OCI-LY3 (cell line): ENCODE data around the gene BRPF1.

ENCODE experiments used
- H2AFZ ChIP-seq: fragments of 200-600, 300-600 bp; shearing (Covaris generic); 2 replicates; pipeline ENCODE4 v1.6.0; 2014; ENCODE audit warnings: antibody characterized with exemption, low read depth, low read length
- H3K27ac ChIP-seq: fragments of 200-600, 300-600 bp; sonication (generic); 2 replicates; pipeline ENCODE4 v1.5.1; 2014; ENCODE audit warnings: mild to moderate bottlenecking, low read length, moderate library complexity, mixed read lengths
- H3K27me3 ChIP-seq: fragments of 200-600, 300-600 bp; sonication (generic); 2 replicates; pipeline ENCODE4 v1.6.1; 2014; ENCODE audit warnings: low read depth, low read length, mixed read lengths
- H3K36me3 ChIP-seq: fragments of 200-600, 300-600 bp; sonication (generic); replicated peaks from 2 replicates; pipeline ENCODE3; 2014; ENCODE audit warnings: low read depth, low read length, mixed read lengths
- H3K4me1 ChIP-seq: fragments of 300-600, 200-600 bp; sonication (generic); 2 replicates; pipeline ENCODE4 v1.6.1; 2014; ENCODE audit warnings: low read length, mixed read lengths
- H3K4me2 ChIP-seq: fragments of 200-600, 300-600 bp; sonication (generic); 2 replicates; pipeline ENCODE4 v1.6.1; 2014; ENCODE audit warnings: low read length, mixed read lengths
- H3K4me3 ChIP-seq: fragments of 300-600, 200-600 bp; sonication (generic); 2 replicates; pipeline ENCODE4 v1.5.1; 2014; ENCODE audit warnings: antibody characterized with exemption, mild to moderate bottlenecking, low read length, moderate library complexity
- H3K79me2 ChIP-seq: fragments of 300-600, 200-600 bp; shearing (Covaris generic); 2 replicates; pipeline ENCODE4 v1.6.1; 2014; ENCODE audit warnings: mild to moderate bottlenecking, low read length, mixed read lengths
- H3K9ac ChIP-seq: fragments of 300-600, 200-600 bp; shearing (Covaris generic); 2 replicates; pipeline ENCODE4 v1.6.0; 2014; ENCODE audit warnings: mild to moderate bottlenecking, low read length, moderate library complexity
- H3K9me3 ChIP-seq: fragments of 200-600, 300-600 bp; shearing (Covaris generic); 2 replicates; pipeline ENCODE4 v1.6.1; 2014; ENCODE audit warnings: low read length, mixed read lengths; ENCODE audit not compliant: insufficient read depth
- H4K20me1 ChIP-seq: fragments of 200-600, 300-600 bp; sonication (generic); 2 replicates; pipeline ENCODE4 v1.6.1; 2016; ENCODE audit warnings: low read length, mixed read lengths; ENCODE audit not compliant: insufficient read depth
- CTCF ChIP-seq: fragments of 200-600, 300-600 bp; sonication (generic); IDR thresholded peaks from 2 replicates; pipeline ENCODE4 v1.5.1; 2014; ENCODE audit warnings: antibody characterized with exemption, low read length, low read depth
- EZH2phosphoT487 ChIP-seq: fragments of 200-600 bp; shearing (Covaris generic); IDR thresholded peaks from 2 replicates; pipeline ENCODE4 v1.6.1; 2018; ENCODE audit warnings: antibody characterized with exemption, mixed run types, low read depth

The BRPF1 gene

DNA sequence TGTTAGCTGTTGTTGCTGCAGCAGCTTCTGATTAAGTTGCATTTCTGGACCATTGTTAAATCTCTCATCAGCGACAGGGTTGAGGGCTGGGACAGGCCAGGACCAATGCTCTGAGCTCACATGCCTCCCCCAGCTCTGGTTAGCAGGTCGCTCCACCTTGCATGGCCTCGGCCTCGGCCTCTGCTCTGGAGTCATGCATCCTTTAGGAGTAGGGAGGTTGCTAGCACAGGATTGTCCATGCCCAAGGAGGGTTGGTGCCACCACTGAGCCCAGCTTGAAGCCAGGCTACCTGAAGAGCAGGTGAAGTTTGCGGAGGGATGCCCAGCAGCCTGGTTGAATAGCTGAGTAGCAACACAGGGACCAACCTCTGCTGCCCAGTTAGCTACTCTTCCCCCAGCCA, 39.1 kb upstream of the BRPF1 start:
- Histone ChIP-seq H3K9me3 (no peaks in the 10 kb centered on the region), H3K79me2 (no peaks in the 10 kb centered on the region), H3K27ac (no peak overlapping the region), H3K27me3 (no peaks in the 10 kb centered on the region), H3K4me1 (peaks cover 10% of the 10 kb centered on the region), H3K4me3 (no peak overlapping the region), H2AFZ (no peak overlapping the region), H4K20me1 (no peaks in the 10 kb centered on the region), H3K4me2 (no peak overlapping the region), H3K36me3 (peaks cover 70% of the 10 kb centered on the region), H3K9ac (no peak overlapping the region)
- TF ChIP-seq EZH2phosphoT487 (no peak), CTCF (no peak)

GRCh38 chr3:9695345-9695744, 36.2 kb upstream of the BRPF1 start:
- no peaks in the 10 kb centered on the region for H3K27me3 ChIP-seq
- H3K4me2 ChIP-seq: no peak overlapping the region
- no peak overlapping the region for H3K4me3 ChIP-seq
- H3K79me2 ChIP-seq: no peaks in the 10 kb centered on the region
- no peaks in the 10 kb centered on the region for H3K9me3 ChIP-seq
- peaks cover 62% of the 10 kb centered on the region for H3K36me3 ChIP-seq
- H2AFZ ChIP-seq: no peak overlapping the region
- H4K20me1 ChIP-seq: no peaks in the 10 kb centered on the region
- H3K27ac ChIP-seq: no peak overlapping the region
- no peak overlapping the region for H3K9ac ChIP-seq
- H3K4me1 ChIP-seq: peaks cover 10% of the 10 kb centered on the region
- no peak for TF ChIP-seq EZH2phosphoT487
- TF ChIP-seq CTCF: no peak

DNA sequence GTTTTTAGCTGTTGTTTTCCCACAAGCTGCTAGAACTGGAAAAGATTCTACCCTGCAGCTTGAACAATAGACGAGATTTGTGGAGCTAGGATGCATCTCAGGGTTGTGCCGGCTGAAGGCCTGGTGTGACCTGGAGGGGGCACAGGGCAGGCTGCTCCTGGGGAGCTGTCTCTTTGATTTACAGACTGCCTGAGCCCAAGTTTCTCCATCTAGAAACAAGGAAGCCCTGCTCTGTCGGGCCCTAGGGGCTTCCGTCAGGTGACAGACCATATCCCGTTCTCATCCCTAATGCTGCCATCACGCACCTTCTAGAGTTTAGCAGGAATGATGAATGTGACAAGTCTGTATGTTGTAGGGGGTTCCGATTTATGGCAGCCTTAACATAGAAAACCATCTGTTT, 35.8 kb upstream of the BRPF1 start:
- Histone ChIP-seq H3K27me3 (no peaks in the 10 kb centered on the region), H3K27ac (no peak overlapping the region), H3K4me1 (peaks cover 6% of the 10 kb centered on the region), H2AFZ (no peak overlapping the region), H3K79me2 (no peaks in the 10 kb centered on the region), H3K36me3 (peaks cover 59% of the 10 kb centered on the region), H3K4me3 (no peak overlapping the region), H3K9ac (no peak overlapping the region), H3K4me2 (no peak overlapping the region), H4K20me1 (no peaks in the 10 kb centered on the region), H3K9me3 (no peaks in the 10 kb centered on the region)
- no peak for TF ChIP-seq EZH2phosphoT487
- no peak for TF ChIP-seq CTCF

- no peak overlapping the region for H2AFZ ChIP-seq
- H3K4me3 ChIP-seq: no peak overlapping the region
- no peaks in the 10 kb centered on the region for H3K27me3 ChIP-seq
- H3K79me2 ChIP-seq: no peaks in the 10 kb centered on the region
- H3K4me2 ChIP-seq: no peak overlapping the region
- TF ChIP-seq CTCF (no peak), EZH2phosphoT487 (no peak)
- H3K9ac ChIP-seq: no peak overlapping the region
- no peaks in the 10 kb centered on the region for H4K20me1 ChIP-seq
- H3K27ac ChIP-seq: no peak overlapping the region
- no peaks in the 10 kb centered on the region for H3K9me3 ChIP-seq
- no peaks in the 10 kb centered on the region for H3K4me1 ChIP-seq
- peaks cover 52% of the 10 kb centered on the region for H3K36me3 ChIP-seq
These were observed 34.9 kb upstream of the BRPF1 start for GRCh38 chr3:9696480-9697220.
